A549 (cell line): ENCODE results near the gene ASIC1.

Source experiments
- CTCF ChIP-seq: fragments of >200 bp; sonication (Bioruptor Twin); formaldehyde crosslinking; IDR thresholded peaks from 3 replicates; pipeline ENCODE4 v1.5.1; 2016
- KDM1A ChIP-seq: fragments of 200-600 bp; sonication (generic); IDR thresholded peaks from 2 replicates; pipeline ENCODE4 v1.6.1; 2016; ENCODE audit warnings: low read depth, mild to moderate bottlenecking
- ZNF302 ChIP-seq: fragments of 250-450 bp; sonication (Bioruptor Pico); IDR thresholded peaks from 2 replicates; pipeline ENCODE4 v1.9.0; 2021; ENCODE audit warnings: inconsistent platforms, mild to moderate bottlenecking, moderate library complexity

DNA sequence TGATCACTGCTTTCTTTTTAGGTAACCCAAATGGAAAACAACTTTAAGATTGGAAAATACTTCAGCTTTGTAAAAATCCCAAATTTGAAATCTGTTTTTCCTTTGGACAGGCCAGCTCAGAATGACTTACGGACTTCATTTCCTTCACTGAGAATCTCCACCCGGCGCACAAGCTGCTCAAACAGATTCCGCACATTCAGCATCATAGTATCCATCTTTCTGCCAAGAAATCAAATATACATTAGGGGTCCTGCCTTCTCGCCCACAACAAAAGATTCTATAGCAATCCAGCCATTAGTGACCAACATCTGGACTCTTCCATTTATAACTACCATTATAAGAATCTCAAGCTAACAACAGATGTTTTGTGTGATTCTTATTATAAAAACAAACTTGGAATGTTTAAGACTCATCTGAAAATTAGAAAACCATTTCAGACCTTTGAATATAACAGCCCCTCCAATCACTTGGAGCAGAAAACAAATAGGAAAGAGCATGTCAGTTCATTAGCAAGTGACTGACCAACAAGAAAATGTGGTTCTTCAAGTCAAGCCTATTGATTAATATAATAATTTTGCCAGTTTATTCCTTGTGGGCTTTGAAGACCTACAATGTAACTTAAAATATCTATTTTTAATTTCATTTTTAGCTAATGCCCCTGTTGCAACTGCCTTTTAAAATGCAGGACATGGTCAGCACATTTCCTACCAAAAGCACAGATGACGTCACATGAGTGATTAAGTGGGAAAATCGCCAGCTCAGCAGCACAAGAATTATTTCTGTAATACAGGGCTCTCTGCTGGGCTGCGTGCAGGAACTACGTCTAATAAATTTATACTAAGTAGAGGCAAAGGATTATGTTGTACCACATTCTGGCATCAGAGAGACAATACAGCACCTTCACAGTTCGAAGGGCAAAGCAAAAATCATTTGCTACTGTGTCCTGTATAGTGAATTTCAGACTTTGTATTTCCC lies 40.6 kb upstream of the ASIC1 start:
- TF ChIP-seq CTCF = no peak
- TF ChIP-seq KDM1A = no peak
- no peak for TF ChIP-seq ZNF302 (CRISPR knock-in tag)
